Mesenchymal stem cell (in vitro differentiated cells and primary cell): Measurements from ENCODE around the gene TMEM222.

ENCODE experiments used
- DNase-seq: peaks from one replicate; pipeline ENCODE4 v3.0.0-alpha.2; 2013
- H2AFZ ChIP-seq: one replicate; pipeline ENCODE4 v1.6.1; 2013; ENCODE audit warnings: low read depth, mild to moderate bottlenecking, control low read depth, inconsistent platforms, low read length, moderate library complexity
- H2AK5ac ChIP-seq: 2 replicates; pipeline ENCODE4 v1.6.1; 2013; ENCODE audit warnings: low read length, moderate library complexity, mild to moderate bottlenecking, inconsistent platforms; ENCODE audit not compliant: severe bottlenecking
- H2BK120ac ChIP-seq: one replicate; pipeline ENCODE4 v1.6.1; 2013; ENCODE audit warnings: low read depth, mild to moderate bottlenecking, inconsistent platforms, low read length, moderate library complexity
- H2BK12ac ChIP-seq, 2 experiments: one replicate each; pipeline ENCODE4 v1.6.1; 2013; ENCODE audit warnings: inconsistent platforms in 2 of 2, low read length in 2 of 2, mild to moderate bottlenecking in 2 of 2, moderate library complexity in 2 of 2, control low read depth in 1 of 2
- H2BK15ac ChIP-seq: one replicate; pipeline ENCODE4 v1.6.1; 2013; ENCODE audit warnings: mild to moderate bottlenecking, low read depth, inconsistent platforms; ENCODE audit not compliant: poor library complexity, severe bottlenecking
- H2BK5ac ChIP-seq: 2 replicates; pipeline ENCODE4 v1.6.1; 2013; ENCODE audit warnings: low read depth, mild to moderate bottlenecking, low read length, control low read depth, inconsistent platforms; ENCODE audit not compliant: poor library complexity, severe bottlenecking
- H3K14ac ChIP-seq, 2 experiments: one replicate each; pipeline ENCODE4 v1.6.1; 2013; ENCODE audit warnings: inconsistent platforms in 2 of 2, low read length in 2 of 2, control low read depth in 1 of 2, mild to moderate bottlenecking in 1 of 2, moderate library complexity in 1 of 2
- H3K18ac ChIP-seq, 2 experiments: one replicate each; pipeline ENCODE4 v1.6.1; 2013; ENCODE audit warnings: inconsistent platforms in 2 of 2, low read length in 2 of 2, control low read depth in 1 of 2, low read depth in 1 of 2, mild to moderate bottlenecking in 1 of 2
- H3K23ac ChIP-seq, 2 experiments: one replicate each; pipeline ENCODE4 v1.6.1; 2013; ENCODE audit warnings: inconsistent platforms in 2 of 2, low read length in 2 of 2, mild to moderate bottlenecking in 2 of 2, moderate library complexity in 2 of 2, control low read depth in 1 of 2
- H3K27ac ChIP-seq: 2 replicates; pipeline ENCODE4 v1.5.1; 2013; ENCODE audit warnings: mild to moderate bottlenecking, moderate library complexity, low read length, control low read depth, inconsistent platforms; ENCODE audit not compliant: poor library complexity, severe bottlenecking
- H3K27me3 ChIP-seq, 2 experiments: 2 replicates each; pipeline versions ENCODE4 v1.6.1 to v1.7.0; 2013; ENCODE audit warnings: low read length in 2 of 2, mild to moderate bottlenecking in 2 of 2, moderate library complexity in 2 of 2, control low read depth in 1 of 2, inconsistent platforms in 1 of 2; ENCODE audit not compliant: control insufficient read depth in 1 of 2, insufficient read depth in 1 of 2
- H3K36me3 ChIP-seq, 2 experiments: 2 replicates each; pipeline versions ENCODE4 v1.6.1 to v1.7.0; 2013; ENCODE audit warnings: low read length in 2 of 2, control low read depth in 1 of 2, inconsistent platforms in 1 of 2, low read depth in 1 of 2, mild to moderate bottlenecking in 1 of 2; ENCODE audit not compliant: insufficient read depth in 2 of 2, control insufficient read depth in 1 of 2
- H3K4ac ChIP-seq, 2 experiments: one replicate each; pipeline ENCODE4 v1.6.1; 2013; ENCODE audit warnings: inconsistent platforms in 2 of 2, low read length in 2 of 2, mild to moderate bottlenecking in 2 of 2, moderate library complexity in 2 of 2, control low read depth in 1 of 2, low read depth in 1 of 2
- H3K4me1 ChIP-seq: 2 replicates; pipeline ENCODE4 v1.6.1; 2013; ENCODE audit warnings: low read depth, low read length, control low read depth; ENCODE audit not compliant: control insufficient read depth, insufficient read depth
- H3K4me2 ChIP-seq: 2 replicates; pipeline ENCODE4 v1.6.1; 2013; ENCODE audit warnings: low read length, mild to moderate bottlenecking, inconsistent platforms; ENCODE audit not compliant: poor library complexity, severe bottlenecking
- H3K4me3 ChIP-seq, 2 experiments: 2 replicates each; pipeline versions ENCODE4 v1.5.1 to v1.7.0; 2013; ENCODE audit warnings: low read length in 2 of 2, mild to moderate bottlenecking in 2 of 2, control low read depth in 1 of 2, low read depth in 1 of 2; ENCODE audit not compliant: insufficient read depth in 1 of 2
- H3K79me1 ChIP-seq: replicated peaks from 2 replicates; pipeline ENCODE4 v1.6.1; 2013; ENCODE audit warnings: mild to moderate bottlenecking, control low read depth, low read length, inconsistent platforms; ENCODE audit not compliant: poor library complexity, severe bottlenecking
- H3K9ac ChIP-seq: 2 replicates; pipeline ENCODE4 v1.7.0; 2013; ENCODE audit warnings: mild to moderate bottlenecking, low read length, moderate library complexity
- H3K9me3 ChIP-seq: 2 replicates; pipeline ENCODE4 v1.7.0; 2013; ENCODE audit warnings: mild to moderate bottlenecking, low read length; ENCODE audit not compliant: control insufficient read depth
- H4K8ac ChIP-seq: one replicate; pipeline ENCODE4 v1.6.1; 2013; ENCODE audit warnings: inconsistent platforms, mild to moderate bottlenecking, low read length, moderate library complexity
- H4K91ac ChIP-seq: one replicate; pipeline ENCODE4 v1.6.1; 2013; ENCODE audit warnings: mild to moderate bottlenecking, low read length, inconsistent platforms
- WGBS: methylation state at CpG from one replicate; pipeline ENCODE4 v1.1.7; 2013; ENCODE audit warnings: mixed read lengths; 5-methylcytosine and 5-hydroxymethylcytosine counted together

TMEM222 gene

DNA sequence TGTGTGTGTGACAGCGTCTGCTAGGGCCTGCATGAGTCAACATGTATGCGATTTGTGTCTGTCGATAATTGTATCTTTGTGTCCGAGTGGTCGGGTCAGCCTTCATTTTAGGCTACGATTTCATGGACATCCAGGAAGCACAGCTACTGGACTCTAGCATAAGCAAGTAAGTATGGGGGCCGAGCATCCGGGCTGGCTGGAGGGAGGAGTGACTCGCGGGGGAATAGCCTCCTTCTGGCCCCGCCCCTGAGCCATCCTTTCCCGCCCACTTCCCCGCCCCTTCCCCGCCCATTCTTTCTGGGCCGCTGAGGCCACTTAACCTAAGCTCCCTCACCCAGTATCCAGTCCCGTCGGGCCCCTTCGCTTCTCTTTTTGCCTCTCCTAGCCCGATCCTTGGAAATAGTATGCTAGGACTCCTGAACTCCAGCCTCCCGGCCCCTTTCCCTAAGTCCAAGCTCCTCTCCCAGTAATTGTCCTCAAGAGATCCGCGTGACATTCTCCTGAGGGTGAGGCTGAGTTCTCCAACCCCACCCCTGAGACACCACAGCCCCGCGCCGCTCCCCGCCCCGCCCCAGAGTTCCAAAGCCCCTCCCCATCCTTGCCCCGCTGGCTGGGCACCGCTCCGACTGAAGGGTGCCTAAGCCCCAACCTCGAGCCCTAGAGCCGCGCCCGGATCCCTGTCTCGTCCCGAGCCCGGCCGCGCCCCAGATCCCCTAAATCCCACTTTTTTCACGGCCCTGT is 43.6 kb downstream of the TMEM222 start:
- peak overlapping the region; percentile 77 to 84 for H3K4ac ChIP-seq
- peak overlapping the region; percentile 11 to 81 for H3K14ac ChIP-seq
- H4K8ac ChIP-seq, result peak overlapping the region; percentile 92
- 4% methylated on average over 40 of the region's 40 CpGs for WGBS
- H3K36me3 ChIP-seq, result peaks cover 40 to 42% of the 10 kb centered on the region in 2 experiments
- H2AK5ac ChIP-seq, result no peak overlapping the region
- H2AFZ ChIP-seq, result no peak overlapping the region
- peaks cover 11% of the 10 kb centered on the region for H3K79me1 ChIP-seq
- peak overlapping the region; percentile 71 to 75 for H3K4me3 ChIP-seq
- H3K27me3 ChIP-seq, result no peaks in the 10 kb centered on the region
- H3K18ac ChIP-seq, result peak overlapping the region; percentile 61 to 86
- H2BK12ac ChIP-seq, result peak overlapping the region in 1 of 2 experiments; percentile 69
- H3K27ac ChIP-seq, result peak overlapping the region; percentile 94
- H3K4me1 ChIP-seq, result peaks cover 14% of the 10 kb centered on the region
- no peak overlapping the region for H3K23ac ChIP-seq
- peak overlapping the region; percentile 59 for H2BK5ac ChIP-seq
- H3K4me2 ChIP-seq, result peak overlapping the region; percentile 79
- H3K9me3 ChIP-seq, result no peaks in the 10 kb centered on the region
- H3K9ac ChIP-seq, result peak overlapping the region; percentile 95
- peak; percentile 93 for DNase-seq
- peak overlapping the region; percentile 50 for H2BK120ac ChIP-seq
- peak overlapping the region; percentile 96 for H2BK15ac ChIP-seq
- H4K91ac ChIP-seq, result peak overlapping the region; percentile 48

DNA sequence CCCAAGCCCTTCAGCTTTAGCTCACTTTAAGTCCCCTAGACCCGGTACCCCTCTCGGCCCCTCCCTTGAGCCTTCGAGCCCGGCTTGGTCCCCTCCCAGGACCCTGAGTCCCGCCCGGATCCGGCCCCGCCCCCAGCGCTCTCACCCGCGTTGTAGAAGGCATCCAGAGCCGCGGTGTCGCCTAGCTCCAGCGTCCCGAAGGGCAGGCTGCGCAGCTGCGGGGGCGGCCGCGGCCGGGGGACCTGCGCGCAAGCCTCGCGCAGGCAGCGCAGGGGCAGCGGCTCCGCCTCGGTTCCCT is 44.1 kb downstream of the TMEM222 start:
- DNase-seq, result peak; percentile 89
- Histone ChIP-seq H2AFZ (peak overlapping the region; percentile 18), H3K36me3 (peaks cover 36 to 37% of the 10 kb centered on the region in 2 experiments), H3K9me3 (no peaks in the 10 kb centered on the region), H3K14ac (peak overlapping the region; percentile 11 to 81), H2BK15ac (peak overlapping the region; percentile 96), H3K4me2 (peak overlapping the region; percentile 64), H4K91ac (peak overlapping the region; percentile 70), H2BK12ac (no peak overlapping the region), H3K27ac (peak overlapping the region; percentile 94), H3K4me1 (peaks cover 13% of the 10 kb centered on the region), H2AK5ac (no peak overlapping the region), H4K8ac (peak overlapping the region; percentile 56), H3K27me3 (no peaks in the 10 kb centered on the region), H3K23ac (no peak overlapping the region), H3K18ac (peak overlapping the region; percentile 76 to 86), H2BK5ac (peak overlapping the region; percentile 59), H3K4ac (peak overlapping the region; percentile 64 to 84), H3K9ac (peak overlapping the region; percentile 95), H2BK120ac (peak overlapping the region; percentile 50), H3K4me3 (peak overlapping the region; percentile 71 to 75), H3K79me1 (peaks cover 11% of the 10 kb centered on the region)
- WGBS, result 0% methylated on average over 24 of the region's 30 CpGs

DNA sequence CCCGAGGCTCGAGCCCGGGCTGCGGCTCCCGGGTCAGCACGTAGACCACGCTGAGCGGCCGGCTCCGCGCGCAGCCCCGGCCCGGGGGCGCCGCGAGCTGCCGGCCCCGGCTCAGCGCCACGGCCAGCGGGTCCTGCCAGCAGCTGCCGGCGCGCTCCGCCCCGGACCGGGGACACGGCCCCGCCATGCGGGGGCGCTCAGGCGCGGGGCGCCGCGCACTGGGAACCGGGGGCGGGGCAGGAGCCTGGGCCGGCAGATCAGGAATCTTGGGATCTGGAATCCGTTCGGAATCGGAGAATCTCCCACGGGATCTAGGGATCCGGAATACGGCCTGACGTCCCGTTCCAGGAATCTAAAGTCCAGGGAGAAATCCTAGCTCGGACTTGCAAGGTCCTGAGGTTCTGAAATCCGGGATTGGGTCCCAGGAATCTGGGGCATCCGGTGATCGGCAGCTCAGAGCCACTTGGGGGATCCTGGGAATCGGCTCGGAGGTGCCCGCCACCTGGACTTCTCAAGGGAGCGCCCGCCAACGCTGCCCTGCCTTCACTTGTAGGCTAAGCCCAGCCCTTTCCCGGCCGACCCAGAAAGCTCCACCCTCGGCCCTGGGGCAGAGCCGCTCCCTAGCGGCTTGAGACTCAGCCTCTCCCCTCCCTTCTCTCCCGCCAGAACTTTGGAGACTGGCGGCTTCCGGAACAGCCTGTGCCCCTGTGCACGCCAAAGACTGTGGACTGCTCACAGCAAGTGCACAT is 44.6 kb downstream of the TMEM222 start, which contains the start of gene MAP3K6:
TSS of gene MAP3K6 (minus strand) at position 551 of the 749 bp plus-strand sequence. CDS start at position 187, 364 bp downstream.
- DNase-seq, result peak; percentile 81
- Histone ChIP-seq H3K23ac (peak within 1 kb of the TSS in 1 of 2 experiments; percentile 27), H3K14ac (peak within 1 kb of the TSS; percentile 11 to 81), H2BK120ac (peak within 1 kb of the TSS; percentile 73), H3K27ac (peak within 1 kb of the TSS; percentile 94), H4K8ac (peak within 1 kb of the TSS; percentile 78), H2BK12ac (peak within 1 kb of the TSS; percentile 72 to 76), H2BK5ac (peak within 1 kb of the TSS; percentile 59), H2AK5ac (peak within 1 kb of the TSS; percentile 49), H3K9me3 (no peaks in the 10 kb centered on the region), H2BK15ac (peak within 1 kb of the TSS; percentile 96), H2AFZ (peak within 1 kb of the TSS; percentile 51), H3K18ac (peak within 1 kb of the TSS; percentile 76 to 86), H3K27me3 (no peaks in the 10 kb centered on the region), H3K4ac (peak within 1 kb of the TSS; percentile 64 to 91), H4K91ac (peak within 1 kb of the TSS; percentile 70), H3K79me1 (peaks cover 11% of the 10 kb centered on the region), H3K4me1 (peaks cover 13% of the 10 kb centered on the region), H3K4me3 (peak within 1 kb of the TSS; percentile 71 to 75), H3K36me3 (peaks cover 31% of the 10 kb centered on the region in 2 experiments), H3K9ac (peak within 1 kb of the TSS; percentile 95), H3K4me2 (peak within 1 kb of the TSS; percentile 64)
- under 1% methylated on average over 63 of the region's 67 CpGs for WGBS

DNA sequence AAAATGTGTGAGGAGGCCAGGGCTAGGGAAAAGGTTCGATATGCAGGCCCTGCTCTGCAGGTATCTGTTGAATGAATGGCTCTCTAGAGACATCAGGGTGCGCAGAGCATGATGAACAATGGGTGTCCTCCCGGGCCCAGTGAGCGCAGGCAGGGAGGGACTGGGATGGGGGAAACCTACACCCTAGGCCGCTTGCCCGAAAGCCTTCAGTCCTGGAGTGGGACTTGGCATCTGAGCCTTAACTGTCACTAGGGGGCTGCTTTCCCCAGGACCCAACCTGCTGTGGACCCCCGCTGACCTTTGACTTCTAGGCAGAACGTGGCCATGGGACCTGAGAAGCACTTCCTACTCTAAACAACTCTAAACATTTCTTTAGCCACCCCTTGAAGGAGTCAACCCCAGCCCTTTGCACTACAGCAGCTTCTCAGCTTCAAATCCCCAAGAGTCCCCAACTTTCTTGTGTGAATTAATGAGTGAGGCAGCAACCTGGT is 45.2 kb downstream of the TMEM222 start:
- Histone ChIP-seq H3K14ac (peak overlapping the region in 1 of 2 experiments; percentile 19), H2BK15ac (no peak overlapping the region)

More for the DNA sequence above, 45.2 kb downstream of the TMEM222 start:
- H2AK5ac ChIP-seq, result peak overlapping the region; percentile 49
- H3K18ac ChIP-seq, result peak overlapping the region; percentile 61 to 86
- peak overlapping the region; percentile 58 for H4K91ac ChIP-seq
- H3K23ac ChIP-seq, result no peak overlapping the region
- no peak overlapping the region for H2BK5ac ChIP-seq
- peak overlapping the region; percentile 78 for H4K8ac ChIP-seq
- H3K36me3 ChIP-seq, result peaks cover 25% of the 10 kb centered on the region in 2 experiments
- H3K79me1 ChIP-seq, result peaks cover 11% of the 10 kb centered on the region
- H3K9ac ChIP-seq, result peak overlapping the region; percentile 95
- H3K4ac ChIP-seq, result peak overlapping the region; percentile 20 to 47
- H3K4me1 ChIP-seq, result peaks cover 13% of the 10 kb centered on the region
- peak overlapping the region; percentile 64 for H3K4me2 ChIP-seq
- H3K27me3 ChIP-seq, result no peaks in the 10 kb centered on the region
- whole genome bisulfite sequencing, result 36% methylated on average over 8 of the region's 8 CpGs
- no peaks in the 10 kb centered on the region for H3K9me3 ChIP-seq
- H2BK12ac ChIP-seq, result peak overlapping the region; percentile 59 to 76
- H3K4me3 ChIP-seq, result peak overlapping the region; percentile 71 to 75
- no peak overlapping the region for H3K27ac ChIP-seq
- DNase-seq, result no peak
- peak overlapping the region; percentile 51 for H2AFZ ChIP-seq
- H2BK120ac ChIP-seq, result no peak overlapping the region
